ENCODE measurements around the gene EXOC3L4. TPM values are rescaled to one million over a fixed set of nuclear protein-coding genes. Genes with fewer than 3 reads are reported as not detected.

EXOC3L4 gene
- total RNA-seq, 1 donor from 2014 or later = not detected

DNA sequence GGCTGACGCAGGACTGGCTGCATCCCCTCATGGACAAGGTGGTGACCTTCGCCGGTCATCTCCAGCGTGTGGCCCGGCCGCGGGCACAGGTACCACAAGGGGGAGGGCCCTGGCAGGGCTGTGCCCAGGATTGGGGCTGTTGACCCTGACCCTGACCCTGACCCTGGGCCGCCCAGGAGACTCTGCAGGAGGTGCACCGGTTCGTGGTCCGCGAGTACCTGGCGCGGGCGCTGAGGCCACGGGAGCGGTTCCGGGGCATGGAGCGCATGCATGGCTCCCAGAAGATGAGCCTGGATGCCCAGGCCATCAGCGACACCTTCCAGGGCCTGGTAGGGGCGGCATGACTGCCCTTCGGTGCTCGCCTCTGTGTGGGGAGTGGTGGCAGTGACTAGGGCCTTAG lies 12.9 kb downstream of the EXOC3L4 start:
- intact Hi-C loops (cut with micrococcal nuclease) = loop anchor here (5.0 kb wide), 2 partner anchors 35 to 280 kb away; partner anchors contain the start of gene MARK3
- peaks cover 42% of the 10 kb centered on the region for H3K4me1 Mint-ChIP-seq
- no peaks in the 10 kb centered on the region for H3K36me3 Mint-ChIP-seq (ENCODE audit: low read depth)
- ChIA-PET CTCF (interaction anchor here (1.4 to 3.5 kb wide), 3 partner anchors 29 to 413 kb away, joined by 6 to 28 read pairs (median 18); no protein-coding TSS in a partner anchor), POLR2A (no interaction called here)
- DNase-seq = no peak
- H3K27me3 Mint-ChIP-seq = peaks cover 10% of the 10 kb centered on the region
- TF ChIP-seq, protein P1, sequence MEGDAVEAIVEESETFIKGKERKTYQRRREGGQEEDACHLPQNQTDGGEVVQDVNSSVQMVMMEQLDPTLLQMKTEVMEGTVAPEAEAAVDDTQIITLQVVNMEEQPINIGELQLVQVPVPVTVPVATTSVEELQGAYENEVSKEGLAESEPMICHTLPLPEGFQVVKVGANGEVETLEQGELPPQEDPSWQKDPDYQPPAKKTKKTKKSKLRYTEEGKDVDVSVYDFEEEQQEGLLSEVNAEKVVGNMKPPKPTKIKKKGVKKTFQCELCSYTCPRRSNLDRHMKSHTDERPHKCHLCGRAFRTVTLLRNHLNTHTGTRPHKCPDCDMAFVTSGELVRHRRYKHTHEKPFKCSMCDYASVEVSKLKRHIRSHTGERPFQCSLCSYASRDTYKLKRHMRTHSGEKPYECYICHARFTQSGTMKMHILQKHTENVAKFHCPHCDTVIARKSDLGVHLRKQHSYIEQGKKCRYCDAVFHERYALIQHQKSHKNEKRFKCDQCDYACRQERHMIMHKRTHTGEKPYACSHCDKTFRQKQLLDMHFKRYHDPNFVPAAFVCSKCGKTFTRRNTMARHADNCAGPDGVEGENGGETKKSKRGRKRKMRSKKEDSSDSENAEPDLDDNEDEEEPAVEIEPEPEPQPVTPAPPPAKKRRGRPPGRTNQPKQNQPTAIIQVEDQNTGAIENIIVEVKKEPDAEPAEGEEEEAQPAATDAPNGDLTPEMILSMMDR (IDR thresholded peaks at IDR 0.05) = no peak
- peak overlapping the region; percentile 18 for H3K27ac Mint-ChIP-seq
- H3K4me3 Mint-ChIP-seq = no peak overlapping the region
- H3K9me3 Mint-ChIP-seq = no peaks in the 10 kb centered on the region
- no peak for ATAC-seq (ENCODE audit: low read depth)

DNA sequence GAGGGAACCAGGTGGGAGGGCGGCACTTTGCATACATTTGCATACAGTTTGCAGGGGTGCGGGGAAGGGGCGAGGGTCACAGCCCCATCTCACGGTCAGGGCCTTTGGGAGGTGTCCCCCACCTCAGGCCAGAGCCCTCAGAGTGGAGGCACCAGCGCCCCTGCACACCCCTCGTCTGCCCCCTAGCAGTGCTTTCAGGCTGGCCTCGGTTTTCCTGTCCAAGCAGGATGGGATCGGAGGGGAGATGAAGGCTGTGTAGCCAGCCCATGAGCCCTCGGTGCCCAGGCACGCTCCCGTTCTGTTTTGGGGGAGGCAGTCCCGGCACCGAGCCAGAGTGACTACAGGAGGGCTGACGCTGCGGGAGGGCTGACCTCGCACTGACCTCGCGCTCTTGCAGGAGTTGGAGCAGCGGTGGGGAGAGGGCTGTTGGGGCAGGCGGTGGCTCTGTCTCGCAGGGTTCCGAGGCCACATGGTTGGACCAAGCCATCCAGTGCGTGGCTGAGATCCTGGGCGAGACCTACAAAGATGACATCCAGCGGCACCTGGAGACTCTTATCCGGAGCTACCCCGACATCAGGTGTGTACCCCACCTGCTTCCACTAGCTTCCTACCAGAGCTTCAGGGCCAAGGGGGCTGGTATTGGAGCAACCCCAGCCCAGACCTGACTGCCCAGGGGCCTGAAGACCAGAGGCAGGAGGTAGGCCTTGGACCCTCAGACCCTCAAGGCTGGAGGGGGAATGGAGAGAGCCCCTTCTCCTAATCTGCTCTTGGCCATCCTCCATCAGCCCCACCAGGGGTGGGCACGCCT lies 13.6 kb downstream of the EXOC3L4 start:
- H3K4me3 Mint-ChIP-seq = no peak overlapping the region
- POLR2A ChIA-PET = interaction anchor here (0.5 kb wide), 1 partner anchor 24 kb away, joined by 3 read pairs; the partner anchor contains the start of gene LBHD2
- ATAC-seq (ENCODE audit: low read depth) (no peak), DNase-seq (no peak)
- CTCF ChIA-PET = no interaction called here
- H3K9me3 Mint-ChIP-seq = no peaks in the 10 kb centered on the region
- H3K36me3 Mint-ChIP-seq (ENCODE audit: low read depth) = no peaks in the 10 kb centered on the region
- H3K27me3 Mint-ChIP-seq = peaks cover 10% of the 10 kb centered on the region
- H3K27ac Mint-ChIP-seq = peak overlapping the region; percentile 18
- H3K4me1 Mint-ChIP-seq = peaks cover 42% of the 10 kb centered on the region
- TF ChIP-seq, protein P1 (IDR thresholded peaks at IDR 0.05) = no peak
- intact Hi-C loops (cut with micrococcal nuclease) = loop anchor here (5.0 kb wide), 2 partner anchors 34 to 279 kb away; partner anchors contain the start of gene MARK3

DNA sequence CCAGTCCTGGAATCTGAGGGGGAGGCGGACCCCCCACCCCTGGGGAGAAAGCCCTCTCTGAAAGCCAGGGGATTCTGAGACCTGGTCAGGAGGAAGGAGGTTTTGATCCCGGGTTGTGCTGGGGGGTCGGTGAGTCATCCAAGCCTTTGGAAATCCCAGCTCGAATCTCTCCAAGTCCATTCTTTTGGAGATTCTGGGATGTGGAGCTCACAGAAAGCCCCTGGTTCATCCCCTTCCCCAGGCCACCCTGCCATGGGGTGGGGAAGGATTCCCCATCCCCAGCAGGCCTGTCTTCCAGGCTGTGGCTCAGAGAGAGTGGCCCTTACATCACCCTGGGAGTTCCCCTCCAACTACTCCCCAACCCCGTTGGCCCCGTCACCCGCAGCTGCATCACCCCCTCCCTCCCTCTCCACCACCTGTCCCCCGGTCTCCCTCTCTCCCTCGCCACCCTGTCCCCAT lies 14.3 kb downstream of the EXOC3L4 start:
- no peak overlapping the region for H3K27ac Mint-ChIP-seq
- ChIA-PET CTCF (no interaction called here), POLR2A (interaction anchor here (0.5 kb wide), 1 partner anchor 25 kb away, joined by 3 read pairs; the partner anchor contains the start of gene LBHD2)
- H3K4me3 Mint-ChIP-seq = no peak overlapping the region
- no peaks in the 10 kb centered on the region for H3K36me3 Mint-ChIP-seq (ENCODE audit: low read depth)
- H3K4me1 Mint-ChIP-seq = peaks cover 38% of the 10 kb centered on the region
- TF ChIP-seq, protein P1 (IDR thresholded peaks at IDR 0.05) = no peak
- no peaks in the 10 kb centered on the region for H3K9me3 Mint-ChIP-seq
- peaks cover 6% of the 10 kb centered on the region for H3K27me3 Mint-ChIP-seq
- ATAC-seq (ENCODE audit: low read depth) = peak; percentile 61
- no peak for DNase-seq
- intact Hi-C loops (cut with micrococcal nuclease) = loop anchor here (5.0 kb wide), 2 partner anchors 34 to 279 kb away; partner anchors contain the start of gene MARK3

GRCh38 chr14:103109535-103110441 lies 15.3 kb downstream of the EXOC3L4 start:
- ATAC-seq (ENCODE audit: low read depth) (no peak), DNase-seq (no peak)
- intact Hi-C loops (cut with micrococcal nuclease) = loop anchor here (5.0 kb wide), 2 partner anchors 33 to 278 kb away; partner anchors contain the start of gene MARK3
- TF ChIP-seq, protein P1 (IDR thresholded peaks at IDR 0.05) = no peak
- Mint-ChIP-seq H3K4me3 (no peak overlapping the region), H3K27me3 (peaks cover 5% of the 10 kb centered on the region), H3K36me3 (ENCODE audit: low read depth) (no peaks in the 10 kb centered on the region), H3K9me3 (no peaks in the 10 kb centered on the region), H3K4me1 (peaks cover 42% of the 10 kb centered on the region), H3K27ac (no peak overlapping the region)
- POLR2A ChIA-PET = interaction anchor here (0.6 kb wide), 1 partner anchor 9 kb away, joined by 3 read pairs; no protein-coding TSS in a partner anchor
- CTCF ChIA-PET = interaction anchor here (1.0 kb wide), 1 partner anchor 31 kb away, joined by 3 read pairs; no protein-coding TSS in a partner anchor
